ENCODE results near the gene PAK4. TPM values are rescaled to one million over a fixed set of nuclear protein-coding genes. Genes with fewer than 3 reads are reported as not detected.

The PAK4 gene
- total RNA-seq, 1 experiment from 2014 or later, result 90.1 TPM

- no peaks in the 10 kb centered on the region for H3K79me2 ChIP-seq (ENCODE audit: insufficient read depth, low read length)
- peaks cover 0 to 27% of the 10 kb centered on the region in 2 experiments; a peak in 2 of 4 replicates for H3K4me1 ChIP-seq (ENCODE audit: control insufficient read depth in 1 of 2, insufficient read depth in 2 of 2, low read length in 2 of 2)
- H3K4me3 ChIP-seq (replicated peaks in 1 of 2; ENCODE audit: low read depth in 1 of 2, low read length in 2 of 2), result no peak overlapping the region
- ChIA-PET CTCF (no interaction called here), POLR2A (no interaction called here), RAD21 (ENCODE audit: low non-redundant PET in 1 of 2, low total read pairs in 2 of 2, uncharacterized antibody in 2 of 2, unreplicated experiment in 2 of 2) (no interaction called here)
- H3K9me2 ChIP-seq (ENCODE audit: insufficient read depth), result no peaks in the 10 kb centered on the region
- no peak for DNase-seq (ENCODE audit: low read depth, low spot score)
- no peaks in the 10 kb centered on the region for H3K9me3 ChIP-seq (ENCODE audit: control insufficient read depth in 1 of 2, insufficient read depth in 1 of 2, low read depth in 1 of 2, low read length in 2 of 2)
- TF ChIP-seq ZFX (IDR thresholded peaks at IDR 0.05), result no peak
- no peak for TF ChIP-seq YY1 (IDR thresholded peaks at IDR 0.05; ENCODE audit: extremely low read depth, insufficient replicate concordance, low read depth, low read length)
- TF ChIP-seq POLR2A (IDR thresholded peaks at IDR 0.05; ENCODE audit: borderline replicate concordance, extremely low read depth, insufficient read depth, insufficient read length), result no peak
- TF ChIP-seq POLR2AphosphoS5 (IDR thresholded peaks at IDR 0.05; ENCODE audit: low read depth, low read length), result no peak
- TF ChIP-seq CEBPB (IDR thresholded peaks at IDR 0.05; ENCODE audit: low read depth), result no peak
- no peak for TF ChIP-seq TCF7L2 (IDR thresholded peaks at IDR 0.05; ENCODE audit: borderline replicate concordance, extremely low read depth, insufficient read depth, insufficient read length)
- no peak for TF ChIP-seq MAX (IDR thresholded peaks at IDR 0.05)
- no peak for TF ChIP-seq ATF3 (IDR thresholded peaks at IDR 0.05)
- H3K4me2 ChIP-seq (ENCODE audit: low read length), result peak overlapping the region; percentile 17; the same call in 1 of the 2 replicates
- H3K9ac ChIP-seq (ENCODE audit: low read length), result no peak overlapping the region
- no peak overlapping the region for H2AFZ ChIP-seq (ENCODE audit: low read depth, low read length, poor library complexity, severe bottlenecking)
- no peak overlapping the region for H3K27ac ChIP-seq (ENCODE audit: low read depth, low read length)
- H3K27me3 ChIP-seq (ENCODE audit: insufficient read depth, low read length), result no peaks in the 10 kb centered on the region
- H4K20me1 ChIP-seq (ENCODE audit: insufficient read depth), result no peaks in the 10 kb centered on the region
- no peak for ATAC-seq
- intact Hi-C loops (cut with micrococcal nuclease), result no loop called here
- H3K36me3 ChIP-seq (ENCODE audit: control insufficient read depth in 1 of 2, insufficient read depth in 2 of 2, low read length in 2 of 2), result no peaks in the 10 kb centered on the region
- no TSS peak for BruUV-seq (replicated peaks)
These were observed 68.2 kb downstream of the PAK4 start for GRCh38 chr19:39193803-39194202.

GRCh38 chr19:39194832-39195542 lies 69.4 kb downstream of the PAK4 start:
- ChIA-PET POLR2A (no interaction called here), CTCF (interaction anchor here (1.2 kb wide), 1 partner anchor 73 kb away, joined by 4 read pairs; no protein-coding TSS in a partner anchor), RAD21 (ENCODE audit: low non-redundant PET in 1 of 2, low total read pairs in 2 of 2, uncharacterized antibody in 2 of 2, unreplicated experiment in 2 of 2) (no interaction called here)
- no TSS peak for BruUV-seq (replicated peaks)
- Histone ChIP-seq H3K4me2 (ENCODE audit: low read length) (no peak overlapping the region), H3K9me2 (ENCODE audit: insufficient read depth) (no peaks in the 10 kb centered on the region), H3K4me1 (ENCODE audit: control insufficient read depth in 1 of 2, insufficient read depth in 2 of 2, low read length in 2 of 2) (peaks cover 0 to 27% of the 10 kb centered on the region in 2 experiments; a peak in 2 of 4 replicates), H2AFZ (ENCODE audit: low read depth, low read length, poor library complexity, severe bottlenecking) (no peak overlapping the region), H3K36me3 (ENCODE audit: control insufficient read depth in 1 of 2, insufficient read depth in 2 of 2, low read length in 2 of 2) (no peaks in the 10 kb centered on the region), H3K79me2 (ENCODE audit: insufficient read depth, low read length) (no peaks in the 10 kb centered on the region), H3K27me3 (ENCODE audit: insufficient read depth, low read length) (no peaks in the 10 kb centered on the region), H3K9ac (ENCODE audit: low read length) (no peak overlapping the region), H4K20me1 (ENCODE audit: insufficient read depth) (no peaks in the 10 kb centered on the region), H3K27ac (ENCODE audit: low read depth, low read length) (no peak overlapping the region), H3K9me3 (ENCODE audit: control insufficient read depth in 1 of 2, insufficient read depth in 1 of 2, low read depth in 1 of 2, low read length in 2 of 2) (no peaks in the 10 kb centered on the region), H3K4me3 (replicated peaks in 1 of 2; ENCODE audit: low read depth in 1 of 2, low read length in 2 of 2) (no peak overlapping the region)
- ATAC-seq (0 out of 2 replicates have a peak, but pooled peaks have one; percentile 23), DNase-seq (ENCODE audit: low read depth, low spot score) (no peak)
- intact Hi-C loops (cut with micrococcal nuclease), result no loop called here
- TF ChIP-seq POLR2AphosphoS5 (IDR thresholded peaks at IDR 0.05; ENCODE audit: low read depth, low read length), result no peak
- TF ChIP-seq ZBTB33 (IDR thresholded peaks at IDR 0.05; ENCODE audit: extremely low read depth, insufficient replicate concordance, low read length), result no peak
- TF ChIP-seq CTCF (IDR thresholded peaks at IDR 0.05 in 2 of 3, conservative IDR thresholded peaks at IDR 0.05 in 1 of 3; ENCODE audit: borderline replicate concordance in 1 of 3, insufficient read depth in 1 of 3, low read depth in 2 of 3, low read length in 2 of 3), result no peak
- no peak for TF ChIP-seq SIN3A (IDR thresholded peaks at IDR 0.05; ENCODE audit: low read depth)
- no peak for TF ChIP-seq EGR1 (IDR thresholded peaks at IDR 0.05; ENCODE audit: low read depth)
- TF ChIP-seq ATF3 (IDR thresholded peaks at IDR 0.05), result no peak
- no peak for TF ChIP-seq POLR2A (IDR thresholded peaks at IDR 0.05; ENCODE audit: borderline replicate concordance, extremely low read depth, insufficient read depth, insufficient read length)
- TF ChIP-seq FOSL1 (IDR thresholded peaks at IDR 0.05; ENCODE audit: low read depth), result no peak
